SW 1271 (cell line): ENCODE data around the gene RABL6.
"Not testable (repeated sequence)": the region's sequence is repeated elsewhere in the genome, so short reads cannot be mapped to it uniquely, and the experiment has no call there.

Source experiments
- DNase-seq, 2 experiments: peaks; one replicate each; lab custom pipeline; 2025; lab: John Stamatoyannopoulos, UW

Gene RABL6, protein sequence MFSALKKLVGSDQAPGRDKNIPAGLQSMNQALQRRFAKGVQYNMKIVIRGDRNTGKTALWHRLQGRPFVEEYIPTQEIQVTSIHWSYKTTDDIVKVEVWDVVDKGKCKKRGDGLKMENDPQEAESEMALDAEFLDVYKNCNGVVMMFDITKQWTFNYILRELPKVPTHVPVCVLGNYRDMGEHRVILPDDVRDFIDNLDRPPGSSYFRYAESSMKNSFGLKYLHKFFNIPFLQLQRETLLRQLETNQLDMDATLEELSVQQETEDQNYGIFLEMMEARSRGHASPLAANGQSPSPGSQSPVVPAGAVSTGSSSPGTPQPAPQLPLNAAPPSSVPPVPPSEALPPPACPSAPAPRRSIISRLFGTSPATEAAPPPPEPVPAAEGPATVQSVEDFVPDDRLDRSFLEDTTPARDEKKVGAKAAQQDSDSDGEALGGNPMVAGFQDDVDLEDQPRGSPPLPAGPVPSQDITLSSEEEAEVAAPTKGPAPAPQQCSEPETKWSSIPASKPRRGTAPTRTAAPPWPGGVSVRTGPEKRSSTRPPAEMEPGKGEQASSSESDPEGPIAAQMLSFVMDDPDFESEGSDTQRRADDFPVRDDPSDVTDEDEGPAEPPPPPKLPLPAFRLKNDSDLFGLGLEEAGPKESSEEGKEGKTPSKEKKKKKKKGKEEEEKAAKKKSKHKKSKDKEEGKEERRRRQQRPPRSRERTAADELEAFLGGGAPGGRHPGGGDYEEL

GRCh38 chr9:136807281-136808074 lies at the start of gene RABL6:
RABL6 (plus strand) TSS chr9:136807948; CDS start chr9:136808197, 249 bp downstream.
- DNase-seq: peak; percentile 59 to 66

GRCh38 chr9:136759001-136759400 lies 48.7 kb upstream of the RABL6 start:
- no peak for DNase-seq

DNA sequence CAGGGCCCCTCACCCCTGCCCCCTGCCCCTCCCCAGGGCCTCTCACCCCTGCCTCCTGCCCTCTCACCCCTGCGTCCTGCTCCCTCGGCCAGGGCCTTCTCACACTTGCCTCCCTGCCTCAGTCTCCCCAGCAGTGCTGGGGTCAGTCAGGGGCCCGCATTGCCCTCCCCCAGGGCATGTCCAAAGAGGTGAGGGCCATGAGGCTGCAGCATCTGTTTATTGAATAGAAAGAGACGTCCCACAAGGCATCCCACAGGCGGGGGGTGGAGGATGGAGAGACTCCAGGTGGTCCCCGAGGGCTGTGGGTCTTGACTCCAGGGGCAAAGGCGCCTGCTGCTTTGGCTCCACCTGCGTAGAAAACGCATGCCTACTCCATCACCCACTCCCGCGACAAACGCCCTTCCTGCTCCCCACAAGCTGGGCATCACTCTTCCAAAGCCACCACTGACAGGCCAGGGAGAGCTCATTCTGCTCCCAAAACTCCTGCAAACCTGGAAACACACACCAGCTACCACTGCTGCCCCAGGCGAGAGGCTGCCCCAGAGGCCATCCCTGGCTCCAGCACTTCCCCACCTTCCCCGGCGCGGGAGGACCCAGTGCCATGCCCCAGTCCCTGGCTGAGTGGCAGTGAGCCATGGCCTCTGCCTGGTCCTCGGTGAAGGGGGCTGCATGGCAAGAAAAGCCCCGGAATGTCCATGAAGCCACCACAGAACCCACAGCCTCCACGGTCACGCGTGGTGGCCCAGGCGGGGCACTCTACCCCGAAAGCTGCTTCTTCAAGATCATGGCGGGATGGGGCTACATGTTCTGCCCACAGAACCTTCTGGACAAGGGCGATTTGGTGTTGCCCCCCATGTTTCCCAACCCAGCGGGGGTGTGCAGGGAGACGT lies 48.1 kb upstream of the RABL6 start:
- DNase-seq: no peak

GRCh38 chr9:136760424-136760823 lies 47.3 kb upstream of the RABL6 start:
- no peak for DNase-seq

DNA sequence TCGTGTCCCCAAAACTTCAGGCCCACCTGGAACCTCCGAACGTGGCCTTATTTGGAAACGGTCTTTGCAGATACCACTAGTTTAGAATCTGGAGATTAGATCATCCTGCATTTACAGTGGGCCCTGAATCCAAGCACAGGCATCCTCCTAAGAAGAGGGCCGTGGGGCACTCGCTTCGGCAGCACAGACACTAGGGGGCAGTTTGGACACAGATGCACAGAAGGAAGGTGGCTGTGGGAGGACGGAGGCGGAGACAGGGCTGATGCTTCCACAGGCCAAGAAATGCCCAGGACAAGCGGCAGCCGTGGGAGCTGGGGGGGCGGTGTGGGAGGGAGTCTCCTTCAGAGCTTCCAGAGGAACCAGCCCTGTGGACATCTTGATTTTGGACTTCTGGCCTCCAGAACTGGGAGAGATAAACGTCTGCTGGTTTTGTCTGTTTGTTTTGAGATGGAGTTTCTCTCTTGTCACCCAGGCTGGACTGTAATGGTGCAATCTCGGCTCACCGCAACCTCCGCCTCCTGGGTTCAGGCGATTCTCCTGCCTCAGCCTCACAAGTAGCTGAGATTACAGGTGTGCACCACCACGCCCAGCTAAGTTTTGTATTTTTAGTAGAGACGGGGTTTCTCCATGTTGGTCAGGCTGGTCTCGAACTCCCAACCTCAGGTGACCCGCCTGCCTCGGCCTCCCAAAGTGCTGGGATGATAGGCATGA lies 46.8 kb upstream of the RABL6 start:
- peak; percentile 43 to 89 for DNase-seq

DNA sequence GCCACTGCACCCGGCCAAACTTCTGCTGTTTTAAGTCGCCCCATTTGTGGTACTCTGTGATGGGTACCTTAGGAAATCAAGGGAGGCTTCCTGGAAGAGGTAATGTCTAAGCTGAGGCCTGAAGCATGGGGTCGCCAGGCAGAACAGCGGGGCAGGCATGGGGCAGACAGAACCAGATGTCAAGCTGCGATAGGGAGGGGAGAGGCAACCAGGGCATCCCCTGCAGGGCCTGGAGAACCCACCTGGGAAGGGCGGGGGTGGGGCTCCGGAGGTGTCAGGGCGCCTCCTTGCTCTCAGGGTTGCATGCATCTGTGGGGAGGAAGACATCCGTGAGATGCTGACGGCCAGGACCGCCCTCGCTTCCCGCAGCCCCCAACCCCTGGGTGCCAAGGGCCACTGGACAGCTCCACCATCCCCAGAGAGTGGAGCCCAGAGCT lies 46.2 kb upstream of the RABL6 start:
- DNase-seq: no peak

DNA sequence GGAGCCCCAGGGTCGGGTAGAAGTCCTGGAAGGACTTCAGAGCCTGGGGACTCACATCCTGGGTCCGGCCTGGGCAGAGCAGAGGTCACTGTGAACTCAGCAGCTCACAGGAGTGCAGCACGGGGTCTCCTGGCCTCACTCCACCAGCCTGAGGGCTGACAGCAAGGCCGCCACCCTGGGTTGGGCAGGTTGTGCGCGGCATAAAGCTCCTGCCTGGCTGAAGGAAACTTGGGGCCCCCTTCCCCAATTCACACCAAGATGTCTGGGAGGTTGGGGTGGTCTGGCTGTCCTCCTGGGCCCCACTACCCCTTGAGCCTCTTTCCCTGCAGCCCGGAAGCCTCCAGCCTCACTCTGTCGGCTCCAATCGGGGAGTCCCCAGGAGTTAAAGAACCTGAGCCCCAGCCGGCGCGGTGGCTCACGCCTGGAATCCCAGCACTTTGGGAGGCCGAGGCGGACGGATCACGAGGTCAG lies 45.5 kb upstream of the RABL6 start:
- DNase-seq: no peak

- peak; percentile 15 to 31 for DNase-seq
These were observed 44.7 kb upstream of the RABL6 start for GRCh38 chr9:136762915-136763648.

DNA sequence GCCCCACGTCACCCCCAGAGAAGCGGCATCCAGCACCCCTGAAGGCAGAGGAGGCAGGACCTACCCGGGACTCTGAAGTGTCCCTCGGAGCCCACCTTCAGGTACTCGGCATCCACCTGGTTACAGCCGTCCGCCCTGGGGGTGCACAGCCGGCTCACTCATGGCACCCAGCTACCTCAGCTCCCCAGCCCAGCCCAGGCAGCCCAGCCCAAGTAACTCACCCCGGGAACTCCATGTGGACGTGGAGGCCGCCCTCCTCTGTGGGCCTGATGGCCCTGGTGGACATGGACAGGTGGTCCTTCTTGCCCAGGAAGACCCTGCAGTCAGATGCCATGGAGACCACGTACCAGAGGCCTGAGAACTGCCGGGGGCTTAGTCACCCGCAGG lies 44.1 kb upstream of the RABL6 start:
- no peak for DNase-seq

DNA sequence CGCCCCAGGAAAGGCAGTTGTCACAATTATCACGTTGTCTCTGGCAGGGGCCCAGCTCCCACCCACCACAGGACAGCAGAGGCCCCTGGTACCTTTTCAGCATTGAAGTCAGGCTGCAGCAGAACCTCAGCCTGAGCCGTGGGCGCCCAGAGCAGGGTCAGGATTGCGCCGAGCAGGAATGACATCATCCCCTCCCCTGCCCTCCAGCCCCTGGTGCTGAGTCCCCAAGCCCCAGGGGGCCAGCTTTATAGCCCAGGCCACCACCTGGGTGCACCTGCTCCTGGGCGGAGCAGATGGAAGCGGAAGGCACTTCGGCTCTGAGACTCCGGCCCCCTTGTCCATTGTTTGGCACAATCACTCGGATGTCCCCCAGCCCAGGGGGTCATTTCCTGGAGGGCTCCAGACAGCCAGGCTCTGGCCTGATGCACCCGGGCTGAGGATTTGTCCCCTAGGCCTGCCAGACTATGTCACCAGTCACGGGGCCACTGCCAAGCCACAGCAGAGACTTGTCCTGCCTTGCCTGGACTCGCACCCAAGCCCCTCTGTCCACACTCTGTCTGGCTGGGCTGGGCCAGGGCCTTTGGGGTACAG lies 43.4 kb upstream of the RABL6 start, which contains the start of gene LCN15:
TSS of gene LCN15 (minus strand) at position 218 of the 591 bp plus-strand sequence. CDS start at position 188, 30 bp downstream.
- no peak for DNase-seq

DNA sequence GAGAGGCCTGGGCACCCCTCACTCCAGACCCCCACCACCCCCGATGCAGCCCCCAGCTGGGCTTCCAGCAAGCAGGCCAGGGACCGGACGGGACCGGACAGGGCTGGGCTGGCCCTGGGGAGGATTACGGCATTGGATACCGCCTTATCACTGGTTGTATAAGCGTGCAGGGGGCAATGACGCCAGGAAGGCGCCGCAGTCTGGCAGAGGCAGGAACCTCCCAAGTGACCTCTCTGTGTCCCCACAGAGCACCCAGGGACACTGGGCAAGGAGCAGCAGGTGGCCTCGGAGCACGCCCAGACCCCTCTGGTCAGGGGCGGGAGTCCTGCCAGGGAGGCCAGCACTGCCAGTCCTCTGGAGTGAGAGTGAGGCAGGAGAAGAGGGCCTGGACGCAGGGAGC lies 42.7 kb upstream of the RABL6 start:
- no peak for DNase-seq

DNA sequence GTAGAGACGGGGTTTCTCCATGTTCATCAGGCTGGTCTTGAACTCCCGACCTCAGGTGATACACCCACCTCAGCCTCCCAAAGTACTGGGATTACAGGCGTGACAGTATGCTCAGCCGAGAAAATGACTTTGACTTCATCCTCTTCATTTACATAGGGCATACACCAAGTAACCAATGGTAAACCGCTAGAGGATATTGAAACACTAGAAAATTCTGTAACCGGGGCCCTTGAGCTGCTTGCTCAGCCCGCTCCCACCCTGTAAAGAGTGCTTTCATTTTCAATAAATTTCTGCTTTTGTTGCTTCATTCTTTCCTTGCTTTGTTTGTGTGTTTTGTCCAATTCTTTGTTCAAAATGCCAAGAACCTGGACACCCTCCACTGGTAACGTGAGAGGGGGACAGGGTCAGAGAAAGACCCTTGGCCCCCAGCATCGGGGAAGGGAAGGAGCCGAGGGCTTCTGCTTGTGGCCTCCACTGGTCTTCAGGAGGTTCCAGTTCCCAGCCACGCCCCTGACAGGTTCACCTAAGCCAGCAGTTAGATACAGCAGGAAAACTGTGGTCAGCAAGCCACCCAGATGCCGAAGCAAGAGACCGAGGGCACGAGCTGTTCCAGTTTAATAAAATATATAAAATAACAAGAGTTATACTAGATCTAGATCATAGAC lies 41.9 kb upstream of the RABL6 start:
- not testable (repeated sequence) for DNase-seq

GRCh38 chr9:136766410-136767120 lies 41.2 kb upstream of the RABL6 start:
- peak; percentile 53 to 62 for DNase-seq

DNA sequence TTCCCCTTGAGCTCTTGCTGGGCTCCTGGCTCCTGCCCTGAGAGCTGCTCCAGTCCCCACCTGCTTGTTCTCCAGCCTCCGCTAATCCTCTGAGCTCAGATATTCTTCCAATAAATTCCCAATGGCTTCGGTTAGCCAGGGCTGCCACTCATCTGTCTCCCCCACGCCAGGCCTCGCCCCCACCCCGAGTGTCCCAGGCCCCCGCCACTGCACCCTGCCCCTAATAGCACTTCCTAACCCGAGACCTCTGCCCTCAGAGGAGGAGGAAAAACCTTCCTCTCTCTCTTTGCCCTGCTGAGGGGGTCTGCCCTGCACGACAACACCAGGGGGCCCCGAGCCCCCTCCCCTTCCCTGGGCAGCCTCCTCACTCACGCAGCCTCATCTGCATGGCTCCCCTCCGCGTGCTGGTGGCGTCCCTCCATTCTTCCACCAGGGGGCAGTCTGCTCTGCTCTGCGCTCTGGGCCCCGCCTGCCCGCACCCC lies 38.0 kb upstream of the RABL6 start:
- no peak for DNase-seq

DNA sequence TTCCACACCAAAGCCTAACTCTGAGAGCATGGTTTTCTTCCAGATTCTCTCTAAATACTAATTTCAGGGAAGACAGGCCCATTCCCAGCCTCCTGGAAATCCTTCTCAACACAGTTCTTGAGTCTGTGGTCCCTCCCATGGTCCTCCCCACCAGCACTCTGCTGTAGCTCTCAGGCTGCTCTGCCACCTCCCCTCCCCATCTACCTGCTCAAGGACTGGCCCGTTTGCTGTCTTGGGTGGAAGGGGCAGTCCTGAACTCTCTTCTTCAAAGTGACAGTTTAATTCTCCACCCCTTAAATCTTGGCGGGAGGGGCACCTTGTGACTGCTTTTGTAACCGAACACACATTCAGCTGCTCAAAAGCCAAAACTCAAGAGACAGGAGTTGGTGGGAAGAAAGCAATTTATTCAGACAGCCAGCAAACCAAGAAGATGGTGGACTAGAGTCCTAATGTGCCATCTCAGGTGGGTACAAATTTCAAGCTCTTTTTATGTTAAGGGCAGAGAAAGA lies 35.8 kb upstream of the RABL6 start:
- no peak for DNase-seq

DNA sequence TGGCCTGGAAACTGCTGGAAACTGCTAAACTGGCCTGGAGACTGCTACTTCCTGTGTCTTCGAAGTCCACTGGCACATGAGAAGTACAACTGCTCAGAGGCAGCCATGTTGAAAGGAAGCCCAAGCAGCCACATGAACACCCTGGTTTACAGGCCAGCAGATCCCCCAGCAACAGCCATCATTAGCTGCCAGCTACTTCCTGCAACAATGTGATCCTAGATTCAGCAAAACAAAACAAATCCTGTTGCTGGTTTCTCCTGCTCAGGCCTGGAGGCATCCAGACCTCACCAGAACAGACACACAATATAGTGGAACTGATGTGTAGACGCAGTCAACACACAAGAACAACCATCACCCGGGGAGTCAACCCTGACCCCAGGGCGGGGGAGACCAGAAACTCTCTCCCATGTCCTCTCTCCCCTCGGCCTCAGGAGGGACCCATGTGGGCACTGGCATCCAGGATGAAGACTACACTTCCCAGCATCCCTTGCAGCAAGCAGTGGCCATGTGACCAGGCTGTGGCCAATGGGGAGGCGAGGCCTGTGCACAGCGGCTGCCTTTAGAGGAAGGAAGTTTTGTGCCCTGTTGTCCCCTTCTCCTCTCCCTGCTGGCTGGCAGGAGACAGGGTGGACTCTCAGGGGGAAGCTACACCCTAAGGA lies 34.2 kb upstream of the RABL6 start:
- DNase-seq: peak in 1 of 2 experiments; percentile 32

DNA sequence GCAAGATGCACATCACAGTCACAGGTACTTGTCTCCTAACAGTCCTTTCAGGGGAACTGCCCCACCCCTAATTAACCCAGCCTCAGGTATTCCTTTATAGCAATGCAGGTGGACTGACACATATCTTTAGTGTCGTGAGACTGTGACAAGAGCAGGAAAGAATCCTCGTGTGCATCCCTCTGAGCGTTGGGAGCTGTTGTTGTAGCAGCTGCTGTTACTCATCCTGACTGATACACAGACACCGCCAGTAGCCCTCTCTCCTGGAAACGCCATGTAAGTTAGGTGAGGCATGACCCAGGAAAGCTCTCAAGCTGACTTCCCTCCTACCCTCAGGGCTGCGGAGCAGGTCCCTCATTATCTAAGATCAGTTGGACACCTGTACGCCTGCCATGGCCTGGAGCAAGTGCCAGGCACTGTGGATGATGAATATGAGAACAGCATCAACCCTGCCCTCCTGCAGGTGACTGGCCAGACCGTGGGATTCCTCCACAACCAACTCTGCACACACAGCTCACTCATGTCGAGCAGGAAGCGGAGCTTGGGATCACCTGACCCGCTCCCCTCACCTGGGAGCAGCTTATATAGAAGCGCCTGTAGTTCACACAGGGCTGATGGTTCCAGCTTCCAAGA lies 33.2 kb upstream of the RABL6 start:
- DNase-seq: no peak
